GM19467 (cell line): ENCODE measurements around the gene ATP6V1E1.

Experiments
- ATAC-seq: cut with Tn5 transposase; IDR thresholded peaks from one replicate; pipeline ENCODE4 v1.9.1; 2021; ENCODE audit warnings: mild to moderate bottlenecking, moderate library complexity; ENCODE audit not compliant: unreplicated experiment

Gene ATP6V1E1

DNA sequence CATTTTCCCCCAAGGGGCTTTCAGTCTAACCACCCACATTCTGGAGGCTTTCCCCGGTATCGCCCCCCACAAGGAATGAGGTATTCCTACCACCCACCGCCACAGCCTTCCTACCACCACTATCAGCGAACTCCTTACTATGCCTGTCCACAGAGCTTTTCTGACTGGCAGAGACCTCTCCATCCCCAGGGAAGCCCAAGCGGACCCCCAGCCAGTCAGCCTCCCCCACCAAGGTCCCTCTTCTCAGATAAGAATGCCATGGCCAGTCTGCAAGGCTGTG is 79.9 kb downstream of the ATP6V1E1 start:
- no peak for ATAC-seq

DNA sequence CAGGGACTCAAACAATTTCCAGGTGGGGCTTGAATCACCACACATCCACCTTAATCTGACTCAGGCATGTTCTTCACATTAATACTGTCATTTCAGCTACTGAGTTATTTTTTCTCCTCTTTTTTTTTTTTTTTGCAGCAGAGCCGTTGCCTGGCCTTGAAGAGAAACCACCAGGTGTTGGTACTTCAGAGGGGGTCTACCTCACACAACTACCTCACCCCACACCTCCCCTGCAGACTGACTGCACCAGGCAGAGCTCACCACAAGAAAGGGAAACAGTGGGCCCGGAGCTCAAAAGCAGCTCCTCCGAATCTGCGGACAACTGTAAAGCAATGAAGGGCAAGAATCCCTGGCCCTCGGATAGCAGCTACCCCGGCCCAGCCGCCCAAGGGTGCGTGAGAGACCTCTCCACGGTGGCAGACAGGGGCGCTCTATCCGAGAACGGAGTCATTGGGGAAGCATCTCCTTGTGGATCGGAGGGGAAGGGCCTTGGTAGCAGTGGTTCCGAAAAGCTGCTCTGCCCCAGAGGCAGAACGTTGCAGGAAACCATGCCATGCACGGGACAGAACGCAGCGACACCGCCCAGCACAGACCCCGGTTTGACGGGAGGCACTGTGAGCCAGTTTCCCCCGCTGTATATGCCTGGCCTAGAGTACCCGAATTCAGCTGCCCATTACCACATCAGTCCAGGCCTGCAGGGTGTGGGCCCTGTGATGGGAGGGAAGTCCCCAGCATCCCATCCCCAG is 80.4 kb downstream of the ATP6V1E1 start:
- ATAC-seq = no peak

DNA sequence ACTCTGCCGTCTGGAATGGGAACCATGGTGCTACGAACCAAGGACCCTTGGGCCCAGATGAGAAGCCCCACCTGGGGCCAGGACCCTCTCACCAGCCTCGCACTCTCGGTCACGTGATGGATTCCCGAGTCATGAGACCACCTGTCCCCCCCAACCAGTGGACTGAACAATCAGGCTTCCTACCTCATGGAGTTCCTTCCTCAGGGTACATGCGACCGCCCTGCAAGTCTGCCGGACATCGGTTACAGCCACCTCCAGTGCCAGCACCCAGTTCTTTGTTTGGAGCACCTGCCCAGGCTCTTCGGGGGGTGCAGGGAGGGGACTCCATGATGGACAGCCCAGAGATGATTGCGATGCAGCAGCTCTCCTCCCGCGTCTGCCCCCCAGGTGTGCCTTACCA is 86.1 kb downstream of the ATP6V1E1 start:
- no peak for ATAC-seq
